ENCODE data around the gene ACACA.

ACACA gene

DNA sequence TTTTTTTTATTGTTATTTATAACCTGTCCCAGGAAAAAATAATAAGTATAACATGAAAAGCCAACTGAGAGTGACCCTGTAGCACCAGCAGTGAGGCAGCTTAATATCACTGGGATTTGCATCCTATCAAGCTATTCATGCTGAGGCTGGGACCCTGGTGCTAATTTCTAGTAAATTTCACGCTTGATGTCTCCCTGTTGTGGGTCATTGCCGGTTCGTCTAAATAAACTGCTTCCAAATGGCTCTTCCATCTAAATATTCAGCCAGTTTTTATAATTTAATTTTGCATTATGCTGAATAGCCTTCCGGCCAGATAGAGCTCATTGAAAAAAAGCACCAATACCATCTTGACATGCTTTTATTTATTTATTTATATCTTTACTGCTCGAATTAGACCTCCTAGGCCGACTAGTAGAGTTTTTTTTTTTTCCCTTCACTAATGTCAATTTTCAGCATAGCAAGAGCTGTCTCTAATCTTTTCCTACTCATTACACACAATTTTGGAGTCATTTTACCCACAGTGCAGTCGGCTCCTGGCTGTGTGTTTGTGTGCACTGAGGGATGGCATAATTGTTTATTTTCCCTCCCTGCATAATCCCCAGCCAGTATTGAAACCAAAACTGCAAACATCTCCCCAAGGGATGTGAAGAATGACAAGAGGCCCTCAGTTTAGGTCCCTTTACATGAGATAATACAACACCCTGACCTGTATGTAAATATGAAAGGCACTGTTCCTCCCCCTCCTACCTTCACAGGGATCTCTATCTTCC lies 289.1 kb downstream of the ACACA start:
- no peak overlapping the region for H3K4me3 ChIP-seq
- peaks cover 55 to 90% (median 80%) of the 10 kb centered on the region in 11 experiments for H3K36me3 ChIP-seq
- H3K27me3 ChIP-seq = no peaks in the 10 kb centered on the region
- no peaks in the 10 kb centered on the region; a peak in 1 of 22 replicates for H4K20me1 ChIP-seq
- no peak for TF ChIP-seq Cebpa-rat (IDR thresholded peaks at IDR 0.05)
- no peaks in the 10 kb centered on the region for H3K9me3 ChIP-seq (replicated peaks in 1 of 11)
- peak overlapping the region in 8 of 11 experiments; percentile 33 to 99 (median 64); a peak in 15 of 22 replicates for H3K27ac ChIP-seq
- H3K4me1 ChIP-seq = peaks cover 18 to 50% (median 32%) of the 10 kb centered on the region in 10 experiments
- peak overlapping the region in 2 of 11 experiments; percentile 37 to 53; a peak in 2 of 22 replicates for H3K9ac ChIP-seq
- peak overlapping the region in 8 of 11 experiments; percentile 25 to 73 (median 52); a peak in 15 of 22 replicates for H3K4me2 ChIP-seq

DNA sequence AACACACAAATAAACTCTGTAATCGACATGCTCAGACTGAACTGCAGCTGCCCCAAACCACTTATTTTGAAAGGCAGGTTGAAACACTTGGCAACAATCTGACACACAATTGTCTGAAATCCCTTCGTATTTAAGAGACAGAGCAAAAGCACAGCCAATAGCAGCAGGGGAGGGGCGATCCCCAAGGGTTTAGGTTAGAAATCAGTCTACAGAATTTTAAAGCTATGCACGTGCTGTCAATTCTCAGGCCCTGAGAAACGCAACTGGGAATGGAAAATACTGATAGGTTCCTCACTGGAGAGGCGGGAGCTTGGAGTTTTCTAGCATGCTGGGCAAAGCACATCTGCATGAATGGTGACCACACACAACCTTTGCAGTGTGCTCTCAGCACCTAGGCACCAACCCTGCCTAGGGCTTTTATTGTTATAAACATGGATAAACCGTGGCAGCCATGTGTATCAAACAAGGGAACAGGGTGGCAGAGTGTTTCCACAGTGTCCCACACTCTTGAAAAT lies 289.9 kb downstream of the ACACA start:
- Histone ChIP-seq H3K9ac (no peak overlapping the region), H3K9me3 (replicated peaks in 1 of 11) (no peaks in the 10 kb centered on the region), H3K4me3 (no peak overlapping the region), H3K36me3 (peaks cover 55 to 90% (median 80%) of the 10 kb centered on the region in 11 experiments), H3K4me2 (0 out of 22 replicates have a peak overlapping the region, but pooled peaks of 1 of the 11 experiments have one; percentile 61), H4K20me1 (no peaks in the 10 kb centered on the region; a peak in 1 of 22 replicates), H3K27me3 (no peaks in the 10 kb centered on the region), H3K4me1 (peaks cover 18 to 43% (median 30%) of the 10 kb centered on the region in 10 experiments), H3K27ac (peak overlapping the region in 4 of 11 experiments; percentile 57 to 99 (median 98); a peak in 6 of 22 replicates)
- TF ChIP-seq Cebpa-rat (IDR thresholded peaks at IDR 0.05) = no peak

DNA sequence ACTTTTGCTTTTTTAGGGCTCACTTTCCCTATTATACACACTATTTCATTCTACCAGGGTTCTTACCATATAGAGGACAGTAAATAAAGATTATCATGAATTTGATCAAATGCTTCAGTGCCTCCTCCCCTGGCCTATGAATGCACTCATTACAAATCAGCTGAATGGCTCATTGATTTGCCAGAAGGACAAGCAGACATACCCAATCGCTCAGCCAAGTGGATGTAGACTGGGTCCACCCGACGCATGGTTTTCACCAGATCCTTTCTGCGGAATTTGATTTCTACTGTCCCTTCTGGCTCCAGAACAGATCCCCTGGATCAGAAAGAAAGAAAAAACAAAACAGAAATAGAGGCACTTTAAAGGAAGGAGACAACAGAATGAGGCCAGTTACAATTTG lies 295.3 kb downstream of the ACACA start:
- Histone ChIP-seq H3K9ac (no peak overlapping the region), H3K4me3 (no peak overlapping the region), H3K27me3 (no peaks in the 10 kb centered on the region), H4K20me1 (no peaks in the 10 kb centered on the region; a peak in 1 of 22 replicates), H3K27ac (no peak overlapping the region), H3K4me1 (no peaks in the 10 kb centered on the region), H3K4me2 (no peak overlapping the region), H3K36me3 (peaks cover 86 to 98% (median 96%) of the 10 kb centered on the region in 11 experiments), H3K9me3 (replicated peaks in 1 of 11) (no peaks in the 10 kb centered on the region)
- no peak for TF ChIP-seq Cebpa-rat (IDR thresholded peaks at IDR 0.05)

DNA sequence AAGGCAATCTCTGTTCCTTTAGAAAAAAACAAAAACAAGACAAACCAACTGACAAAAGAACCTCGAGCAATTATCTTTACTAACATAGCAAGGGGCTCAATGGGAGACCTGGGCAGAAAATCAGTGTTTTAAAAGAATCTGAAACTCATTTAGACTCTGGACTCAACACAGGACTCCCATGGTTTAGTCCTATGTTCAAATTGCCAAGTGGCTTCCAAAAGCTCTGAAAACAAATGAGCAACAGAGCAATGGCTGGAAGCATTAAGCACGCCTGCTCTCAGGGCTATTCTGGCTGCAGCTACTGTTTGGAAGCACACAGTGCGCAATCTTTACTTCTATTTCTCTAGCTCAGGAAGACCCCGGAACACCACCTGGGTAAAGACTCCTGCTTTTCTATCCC lies 295.9 kb downstream of the ACACA start:
- no peak for TF ChIP-seq Cebpa-rat (IDR thresholded peaks at IDR 0.05)
- no peaks in the 10 kb centered on the region for H3K4me1 ChIP-seq
- H4K20me1 ChIP-seq = no peaks in the 10 kb centered on the region; a peak in 1 of 22 replicates
- H3K9ac ChIP-seq = no peak overlapping the region
- no peak overlapping the region for H3K4me3 ChIP-seq
- no peak overlapping the region for H3K4me2 ChIP-seq
- H3K27ac ChIP-seq = peak overlapping the region in 1 of 11 experiments; percentile 11; a peak in 1 of 22 replicates
- H3K36me3 ChIP-seq = peaks cover 83 to 98% (median 95%) of the 10 kb centered on the region in 11 experiments
- no peaks in the 10 kb centered on the region for H3K9me3 ChIP-seq (replicated peaks in 1 of 11)
- no peaks in the 10 kb centered on the region for H3K27me3 ChIP-seq

DNA sequence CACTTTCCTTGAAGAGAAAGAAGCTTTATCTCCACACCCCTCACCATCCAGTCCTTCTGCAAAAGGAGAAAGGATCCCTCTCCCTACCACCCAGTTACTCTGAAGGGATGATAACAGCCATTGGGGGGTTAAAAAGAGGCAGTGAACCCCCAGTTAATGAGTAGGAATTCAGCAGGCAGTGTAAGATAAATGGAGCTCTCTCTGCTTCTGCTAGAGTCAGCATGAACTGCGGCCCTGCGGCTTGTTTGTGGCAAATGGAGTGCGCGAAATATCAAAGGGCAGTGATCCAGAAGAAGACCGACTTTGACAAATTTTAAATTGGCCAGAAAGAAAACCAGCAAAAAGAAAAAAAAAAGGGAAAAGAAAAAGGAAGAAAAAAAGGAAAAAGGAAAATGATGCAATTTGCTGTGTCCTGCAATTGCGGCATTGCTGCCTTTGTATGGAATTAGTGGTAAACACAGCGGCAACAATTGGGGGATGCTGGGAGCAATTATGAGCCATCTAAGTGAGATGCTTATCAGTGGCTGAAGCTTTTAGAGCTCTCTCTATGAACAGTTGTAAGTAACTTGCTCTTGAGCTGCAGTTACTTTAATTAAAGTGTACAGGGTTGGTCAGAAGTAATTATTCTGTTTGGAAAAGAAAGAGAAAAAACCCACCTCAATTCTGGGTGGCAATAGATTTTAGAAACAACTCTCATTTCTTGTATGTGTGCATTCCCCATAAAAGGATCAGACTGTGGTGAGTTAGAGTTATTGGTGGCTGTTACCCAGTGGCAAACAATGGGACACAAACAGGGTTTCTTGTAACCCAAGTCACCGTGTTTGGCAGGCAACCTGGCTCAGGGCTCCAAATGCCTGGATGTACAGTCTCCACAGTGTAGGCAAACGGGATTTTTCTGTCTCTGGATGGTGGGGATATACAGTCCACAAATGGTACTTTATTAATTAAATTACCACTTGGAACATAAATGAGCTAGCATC lies 296.6 kb downstream of the ACACA start:
- H3K9me3 ChIP-seq (replicated peaks in 1 of 11) = no peaks in the 10 kb centered on the region
- no peaks in the 10 kb centered on the region; a peak in 1 of 22 replicates for H4K20me1 ChIP-seq
- no peaks in the 10 kb centered on the region for H3K27me3 ChIP-seq
- no peak overlapping the region for H3K4me2 ChIP-seq
- peak overlapping the region in 1 of 11 experiments; percentile 11; a peak in 1 of 22 replicates for H3K27ac ChIP-seq
- no peaks in the 10 kb centered on the region for H3K4me1 ChIP-seq
- peaks cover 85 to 100% (median 98%) of the 10 kb centered on the region in 11 experiments for H3K36me3 ChIP-seq
- no peak overlapping the region for H3K9ac ChIP-seq
- H3K4me3 ChIP-seq = no peak overlapping the region
- TF ChIP-seq Cebpa-rat (IDR thresholded peaks at IDR 0.05) = no peak

DNA sequence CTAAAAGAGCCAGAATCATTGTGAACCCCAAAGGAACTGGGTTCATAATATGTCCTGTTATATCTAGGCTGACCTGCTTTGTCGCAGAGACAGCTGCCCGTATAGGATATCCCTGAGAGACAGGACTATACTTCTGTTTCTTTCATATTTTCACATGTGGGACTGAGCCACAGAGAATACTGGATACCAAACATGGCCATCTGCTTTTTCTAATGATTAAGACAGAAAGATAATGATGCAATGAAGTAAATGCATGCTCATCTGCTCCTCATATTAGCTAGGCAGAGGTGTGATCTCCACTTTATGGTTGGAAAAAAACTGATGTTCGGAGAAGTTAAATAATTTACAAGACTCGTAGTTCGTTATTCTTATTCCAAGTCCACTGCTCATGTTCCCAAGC lies 297.5 kb downstream of the ACACA start:
- H3K27me3 ChIP-seq = no peaks in the 10 kb centered on the region
- no peak overlapping the region for H3K4me2 ChIP-seq
- no peak overlapping the region for H3K9ac ChIP-seq
- no peak overlapping the region for H3K4me3 ChIP-seq
- TF ChIP-seq Cebpa-rat (IDR thresholded peaks at IDR 0.05) = no peak
- H3K4me1 ChIP-seq = no peaks in the 10 kb centered on the region
- no peaks in the 10 kb centered on the region for H3K9me3 ChIP-seq (replicated peaks in 1 of 11)
- H4K20me1 ChIP-seq = no peaks in the 10 kb centered on the region; a peak in 1 of 22 replicates
- no peak overlapping the region for H3K27ac ChIP-seq
- peaks cover 91 to 100% (median 98%) of the 10 kb centered on the region in 11 experiments for H3K36me3 ChIP-seq

DNA sequence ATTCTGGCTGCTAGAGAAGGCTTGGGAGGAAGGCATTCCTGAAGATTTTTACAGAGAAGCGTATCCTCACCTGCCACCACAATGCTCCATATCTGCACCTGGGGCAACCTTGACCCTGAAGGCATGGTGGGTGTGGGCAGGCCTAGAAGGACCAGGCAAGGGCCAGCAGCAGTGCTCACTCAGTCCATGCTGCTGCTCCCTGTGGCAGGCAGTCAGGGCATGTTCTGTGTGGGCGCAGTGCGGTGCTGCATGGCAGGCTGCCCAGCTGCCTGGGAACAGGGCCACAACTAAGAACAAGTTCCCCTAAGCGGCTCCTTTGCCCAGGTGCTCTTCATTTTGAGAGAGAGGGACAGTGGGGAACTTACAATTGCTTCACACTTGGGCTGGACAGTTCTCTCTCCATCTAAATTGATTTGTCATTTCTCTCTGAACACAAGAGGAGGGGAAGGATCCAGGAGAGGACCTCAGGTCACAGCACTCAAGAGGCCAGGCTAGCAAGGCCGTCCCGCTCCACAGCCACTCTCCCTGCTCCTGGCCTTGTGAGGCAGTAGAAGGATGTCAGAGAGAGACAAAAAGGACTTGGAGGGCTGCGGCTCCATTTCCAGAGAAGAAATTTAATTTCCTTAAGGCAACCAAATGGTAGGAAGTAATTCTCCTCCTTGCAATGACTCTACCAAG lies 299.1 kb downstream of the ACACA start:
- peaks cover 90 to 100% (median 98%) of the 10 kb centered on the region in 11 experiments for H3K36me3 ChIP-seq
- H3K4me1 ChIP-seq = no peaks in the 10 kb centered on the region
- no peak overlapping the region for H3K4me3 ChIP-seq
- no peak for TF ChIP-seq Cebpa-rat (IDR thresholded peaks at IDR 0.05)
- H3K9me3 ChIP-seq (replicated peaks in 1 of 11) = no peaks in the 10 kb centered on the region
- H3K27ac ChIP-seq = peak overlapping the region in 1 of 11 experiments; percentile 26; a peak in 2 of 22 replicates
- H3K4me2 ChIP-seq = no peak overlapping the region
- no peaks in the 10 kb centered on the region for H3K27me3 ChIP-seq
- no peaks in the 10 kb centered on the region for H4K20me1 ChIP-seq
- no peak overlapping the region for H3K9ac ChIP-seq

DNA sequence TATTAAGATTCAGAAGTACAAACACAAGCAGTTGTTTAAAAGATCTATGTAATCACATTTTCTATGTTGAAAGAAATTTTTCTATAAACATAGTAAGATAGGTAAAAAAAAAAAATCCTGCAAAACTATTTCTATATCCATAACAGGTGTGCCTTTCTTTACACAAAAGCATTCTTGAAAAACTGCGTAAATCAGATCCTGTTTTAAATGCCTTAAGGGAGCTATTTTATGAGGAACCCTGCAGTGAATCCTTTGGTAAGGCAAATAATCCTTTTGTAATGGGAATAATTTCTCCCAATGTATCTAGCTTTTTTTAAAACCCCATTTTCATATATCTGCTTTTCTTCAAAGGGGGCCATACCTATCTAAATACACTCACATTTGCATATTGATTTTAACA lies 300.6 kb downstream of the ACACA start:
- no peak overlapping the region for H3K27ac ChIP-seq
- no peak for TF ChIP-seq Cebpa-rat (IDR thresholded peaks at IDR 0.05)
- H3K36me3 ChIP-seq = peaks cover 89 to 100% (median 98%) of the 10 kb centered on the region in 11 experiments
- H3K4me1 ChIP-seq = peaks cover 0 to 2% (median 0%) of the 10 kb centered on the region in 10 experiments; a peak in 2 of 20 replicates
- no peaks in the 10 kb centered on the region for H4K20me1 ChIP-seq
- no peak overlapping the region for H3K9ac ChIP-seq
- H3K27me3 ChIP-seq = no peaks in the 10 kb centered on the region
- H3K9me3 ChIP-seq (replicated peaks in 1 of 11) = no peaks in the 10 kb centered on the region
- no peak overlapping the region for H3K4me3 ChIP-seq
- H3K4me2 ChIP-seq = no peak overlapping the region
